H1 (cell line): ENCODE measurements around the gene SEMA3G. TPM values are rescaled to one million over a fixed set of nuclear protein-coding genes. Genes with fewer than 3 reads are reported as not detected.

Experiments used
- CTCF ChIA-PET: fragments of 300-600 bp; sonication (Branson Sonifier 250); formaldehyde crosslinking; loops from one replicate; lab custom pipeline; 2021; ENCODE audit not compliant: partially characterized antibody; lab: Charles Lee
- POLR2A ChIA-PET: fragments of 300-600 bp; sonication (Branson Sonifier 250); formaldehyde crosslinking; loops from one replicate; lab custom pipeline; 2021; ENCODE audit warnings: inconsistent platforms; ENCODE audit not compliant: partially characterized antibody; lab: Charles Lee
- DNase-seq, 2 experiments: peaks; one replicate each; pipeline versions ENCODE4 v3.0.0 to v3.0.0-alpha.2; 2010 to 2022; ENCODE audit warnings: low spot score in 2 of 2, low read depth in 1 of 2, mixed read lengths in 1 of 2
- FAIRE-seq: peaks from 2 replicates; lab custom pipeline; 2011; peaks lifted over from hg19 to GRCh38; lab: Jason Lieb, UNC
- H2AFZ ChIP-seq: 2 replicates; pipeline ENCODE4 v1.8.1; 2012; ENCODE audit warnings: low read length, inconsistent platforms
- H2AK5ac ChIP-seq: 2 replicates; pipeline ENCODE4 v1.6.1; 2013; ENCODE audit warnings: low read depth, low read length
- H2BK120ac ChIP-seq: replicated peaks from 2 replicates; pipeline ENCODE3; 2013; ENCODE audit warnings: low read depth, low read length, inconsistent platforms
- H2BK12ac ChIP-seq: 2 replicates; pipeline ENCODE4 v1.6.1; 2013; ENCODE audit warnings: low read depth, low read length
- H2BK15ac ChIP-seq: 2 replicates; pipeline ENCODE4 v1.6.1; 2013; ENCODE audit warnings: low read length
- H2BK20ac ChIP-seq: 2 replicates; pipeline ENCODE4 v1.6.1; 2013; ENCODE audit warnings: low read length
- H2BK5ac ChIP-seq: 2 replicates; pipeline ENCODE4 v1.6.1; 2013; ENCODE audit warnings: low read depth, low read length
- H3K14ac ChIP-seq: 2 replicates; pipeline ENCODE4 v1.6.1; 2013; ENCODE audit warnings: inconsistent platforms; ENCODE audit not compliant: insufficient read length
- H3K18ac ChIP-seq: 2 replicates; pipeline ENCODE4 v1.6.1; 2013; ENCODE audit warnings: low read length; ENCODE audit errors: extremely low read depth
- H3K23ac ChIP-seq: 2 replicates; pipeline ENCODE4 v1.6.1; 2013; ENCODE audit warnings: inconsistent platforms; ENCODE audit not compliant: insufficient read length
- H3K23me2 ChIP-seq: 2 replicates; pipeline ENCODE4 v1.6.1; 2013; ENCODE audit warnings: low read depth, low read length
- H3K27ac ChIP-seq: 2 replicates; pipeline ENCODE4 v1.6.1; 2011; ENCODE audit warnings: low read depth, low read length, inconsistent platforms
- H3K27me3 ChIP-seq, 4 experiments: replicated peaks in 1 of 4; 1 replicate in 1 of 4; 2 replicates in 3 of 4; pipeline versions ENCODE4 v1.6.1 to v1.8.1; 2011 to 2013; ENCODE audit warnings: low read length in 3 of 4, mild to moderate bottlenecking in 3 of 4, inconsistent platforms in 2 of 4, mixed read lengths in 2 of 4, moderate library complexity in 1 of 4; ENCODE audit not compliant: control insufficient read depth in 3 of 4, insufficient read depth in 3 of 4; ENCODE audit errors: extremely low read depth in 1 of 4
- H3K36me3 ChIP-seq, 4 experiments: 2 replicates each; pipeline versions ENCODE4 v1.6.1 to v1.8.1; 2011 to 2013; ENCODE audit warnings: mild to moderate bottlenecking in 4 of 4, low read length in 3 of 4, moderate library complexity in 2 of 4, control low read depth in 1 of 4, inconsistent platforms in 1 of 4; ENCODE audit not compliant: insufficient read depth in 4 of 4, control insufficient read depth in 2 of 4
- H3K4ac ChIP-seq: replicated peaks from 2 replicates; pipeline ENCODE3; 2013; ENCODE audit warnings: low read length, low read depth, mixed read lengths, inconsistent platforms; ENCODE audit not compliant: insufficient read length
- H3K4me1 ChIP-seq, 4 experiments: replicated peaks in 1 of 4; 1 replicate in 1 of 4; 2 replicates in 3 of 4; pipeline versions ENCODE4 v1.6.1 to v1.8.1; 2011 to 2013; ENCODE audit warnings: low read length in 3 of 4, inconsistent platforms in 2 of 4, mixed read lengths in 1 of 4; ENCODE audit not compliant: insufficient read depth in 4 of 4, control insufficient read depth in 3 of 4
- H3K4me2 ChIP-seq, 2 experiments: 2 replicates each; pipeline versions ENCODE4 v1.6.1 to v1.8.1; 2011 to 2013; ENCODE audit warnings: low read depth in 2 of 2, low read length in 2 of 2, control low read depth in 1 of 2, inconsistent platforms in 1 of 2, mild to moderate bottlenecking in 1 of 2; ENCODE audit not compliant: insufficient read depth in 1 of 2
- H3K4me3 ChIP-seq, 4 experiments: fragments of 200-600, 300-600 bp in 1 of 4; sonication (generic), shearing (Covaris generic), sonication (Bioruptor Twin) in 1 of 4; 2 replicates each; pipeline versions ENCODE4 v1.5.1 to v1.8.1; 2011 to 2016; ENCODE audit warnings: low read length in 4 of 4, low read depth in 3 of 4, control low read depth in 2 of 4, inconsistent platforms in 2 of 4, mild to moderate bottlenecking in 2 of 4, mixed read lengths in 1 of 4, moderate library complexity in 1 of 4; ENCODE audit not compliant: insufficient read depth in 2 of 4; ENCODE audit errors: extremely low read depth in 1 of 4
- H3K56ac ChIP-seq: replicated peaks from 2 replicates; pipeline ENCODE3; 2013; ENCODE audit warnings: low read depth, mild to moderate bottlenecking, mixed read lengths, low read length, inconsistent platforms; ENCODE audit not compliant: insufficient read length
- H3K79me1 ChIP-seq: 2 replicates; pipeline ENCODE4 v1.6.1; 2013; ENCODE audit warnings: low read depth, low read length, control low read depth
- H3K79me2 ChIP-seq, 2 experiments: 2 replicates each; pipeline versions ENCODE4 v1.6.1 to v1.8.1; 2012 to 2013; ENCODE audit warnings: low read length in 2 of 2, mild to moderate bottlenecking in 2 of 2, inconsistent platforms in 1 of 2; ENCODE audit not compliant: insufficient read depth in 2 of 2, control insufficient read depth in 1 of 2
- H3K9ac ChIP-seq, 4 experiments: replicated peaks in 1 of 4; 1 replicate in 1 of 4; 2 replicates in 3 of 4; pipeline versions ENCODE4 v1.6.1 to v1.8.1; 2011 to 2013; ENCODE audit warnings: low read depth in 3 of 4, low read length in 3 of 4, control low read depth in 2 of 4, mild to moderate bottlenecking in 2 of 4, moderate library complexity in 2 of 4, inconsistent platforms in 1 of 4; ENCODE audit errors: extremely low read depth in 1 of 4
- H3K9me3 ChIP-seq, 2 experiments: 2 replicates each; pipeline versions ENCODE4 v1.6.1 to v1.8.1; 2012 to 2013; ENCODE audit warnings: mild to moderate bottlenecking in 2 of 2, moderate library complexity in 2 of 2, control low read depth in 1 of 2, inconsistent platforms in 1 of 2, low read depth in 1 of 2, low read length in 1 of 2, mixed read lengths in 1 of 2; ENCODE audit not compliant: insufficient read depth in 2 of 2
- H4K20me1 ChIP-seq, 2 experiments: replicated peaks in 1 of 2; 2 replicates each; pipeline versions ENCODE3 to v1.8.1; 2011 to 2013; ENCODE audit warnings: inconsistent platforms in 2 of 2, low read length in 2 of 2, mild to moderate bottlenecking in 1 of 2; ENCODE audit not compliant: insufficient read depth in 2 of 2, control insufficient read depth in 1 of 2
- H4K5ac ChIP-seq: 2 replicates; pipeline ENCODE4 v1.6.1; 2013; ENCODE audit warnings: low read length, low read depth, mixed read lengths, inconsistent platforms; ENCODE audit not compliant: insufficient read length
- H4K8ac ChIP-seq: 2 replicates; pipeline ENCODE4 v1.8.0; 2013; ENCODE audit warnings: mild to moderate bottlenecking, moderate library complexity, low read length, inconsistent platforms; ENCODE audit not compliant: insufficient read depth; ENCODE audit errors: extremely low read depth
- H4K91ac ChIP-seq: replicated peaks from 2 replicates; pipeline ENCODE3; 2013; ENCODE audit warnings: low read length, mixed read lengths, inconsistent platforms; ENCODE audit not compliant: insufficient read length
- ASH2L ChIP-seq: fragments of 200-600, 300-600 bp; sonication (generic); IDR thresholded peaks from one replicate; pipeline ENCODE4 v1.7.1; 2017; ENCODE audit warnings: low read length
- EP300 ChIP-seq, 2 experiments: IDR thresholded peaks; 1 replicate in 1 of 2; 2 replicates in 1 of 2; pipeline ENCODE4 v1.6.1; 2011 to 2012; ENCODE audit warnings: low read depth in 2 of 2, low read length in 2 of 2, mild to moderate bottlenecking in 2 of 2, borderline replicate concordance in 1 of 2, inconsistent platforms in 1 of 2, moderate library complexity in 1 of 2
- GABPA ChIP-seq: IDR thresholded peaks from 2 replicates; pipeline ENCODE4 v1.6.1; 2011; ENCODE audit warnings: mild to moderate bottlenecking, low read length, moderate library complexity, borderline replicate concordance; ENCODE audit not compliant: insufficient read depth
- HDAC6 ChIP-seq: IDR thresholded peaks from one replicate; pipeline ENCODE4 v1.7.1; 2012; ENCODE audit warnings: low read depth, mild to moderate bottlenecking, inconsistent platforms, low read length, moderate library complexity
- KDM5A ChIP-seq: fragments of 200-600 bp; IDR thresholded peaks from 2 replicates; pipeline ENCODE4 v1.7.1; 2012; ENCODE audit warnings: mild to moderate bottlenecking, low read length, inconsistent platforms, mixed read lengths
- MAFK ChIP-seq: IDR thresholded peaks from 2 replicates; pipeline ENCODE4 v1.6.1; 2012; ENCODE audit warnings: low read depth, mild to moderate bottlenecking, improper control_type of control experiment, low read length
- TAF1 ChIP-seq: IDR thresholded peaks from 2 replicates; pipeline ENCODE4 v1.6.1; 2011; ENCODE audit warnings: mild to moderate bottlenecking, low read depth, low read length
- TEAD4 ChIP-seq: IDR thresholded peaks from 2 replicates; pipeline ENCODE4 v1.6.1; 2012; ENCODE audit warnings: low read depth, low read length, inconsistent platforms, mixed read lengths
- WGBS, 2 experiments: shearing (Covaris generic) in 1 of 2; methylation state at CpG; one replicate each; pipeline versions ENCODE4 v1.1.6 to v1.1.7; 2013 to 2015; ENCODE audit warnings: low lambda C conversion rate in 2 of 2, mixed read lengths in 2 of 2, inconsistent platforms in 1 of 2, low coverage in 1 of 2, missing lambda C conversion rate in 1 of 2; ENCODE audit not compliant: insufficient replicate concordance in 2 of 2, insufficient coverage in 1 of 2, insufficient read length in 1 of 2; ENCODE audit errors: extremely low coverage in 1 of 2, missing lambda C conversion rate in 1 of 2; 5-methylcytosine and 5-hydroxymethylcytosine counted together
- polyA plus RNA-seq, 7 experiments: library from polyadenylated mRNA; depleted of rRNA in 3 of 7; stranded (reverse) in 5 of 7; unstranded in 2 of 7; fragments of >200 nt in 5 of 7; fragments of 200-250 nt in 2 of 7; gene quantifications; 1 replicate in 5 of 7; 2 replicates in 1 of 7; 4 replicates in 1 of 7; pipeline versions ENCODE4 v1.2.1 to v1.2.3, GENCODE V29; 2011 to 2013; ENCODE audit warnings: missing spikeins in 2 of 7, mixed read lengths in 2 of 7
- total RNA-seq: library from RNA; stranded (reverse); fragmentation: NEBNext Ultra II Directional; extraction: Animal tissue kit (Norgen Biotek cat#: 25700); gene quantifications from 2 replicates; pipeline ENCODE4 v1.2.1, GENCODE V29; 2021
- TF ChIP-seq, protein P1 (sequence below): IDR thresholded peaks from 2 replicates; pipeline ENCODE4 v1.6.1; 2011; ENCODE audit warnings: low read length, improper control_type of control experiment

The SEMA3G gene
- total and polyA plus RNA-seq, 2 of the 8 experiments (the other 6 are each of a cell fraction or from before 2014, with no cell fraction given): 0.95 to 1.5 TPM

DNA sequence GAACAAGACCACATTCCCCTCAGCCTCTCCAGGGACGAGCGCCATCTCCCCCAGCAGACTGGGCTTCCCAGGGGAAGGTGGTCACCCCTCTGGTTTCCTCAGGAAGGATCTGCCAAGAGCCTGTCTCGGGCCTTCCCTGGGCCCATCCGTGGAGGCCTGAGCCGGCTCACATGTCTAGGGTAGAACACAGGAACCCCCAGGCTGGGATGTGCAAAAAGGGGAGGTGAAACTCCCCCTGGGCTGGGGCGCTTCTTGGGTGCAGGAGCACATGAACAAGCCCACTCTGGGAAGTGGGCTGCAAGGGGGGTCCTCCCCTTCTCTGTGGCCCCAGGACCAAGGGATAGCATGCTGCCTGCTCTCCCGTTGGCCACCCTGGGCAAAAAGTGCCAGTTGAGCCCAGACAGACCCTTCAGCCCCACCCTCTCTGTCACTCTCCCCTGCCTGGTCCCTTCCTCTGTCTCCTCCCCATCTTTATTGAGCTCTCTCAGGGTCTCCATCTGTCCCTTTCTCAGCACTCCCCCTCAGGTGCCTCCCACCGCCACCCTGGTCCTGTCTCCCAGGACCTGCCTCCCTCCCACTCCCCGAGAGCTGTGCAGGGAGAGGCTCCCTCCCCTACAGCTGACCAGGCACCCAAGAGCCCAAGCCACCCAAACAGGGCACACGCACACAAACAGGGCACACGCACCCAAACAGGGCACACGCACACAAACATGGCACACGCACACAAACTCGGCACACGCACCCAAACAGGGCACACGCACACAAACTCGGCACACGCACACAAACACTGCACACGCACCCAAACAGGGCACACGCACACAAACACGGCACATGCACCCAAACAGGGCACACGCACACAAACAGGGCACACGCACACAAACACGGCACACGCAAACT lies 864 bp downstream of the SEMA3G start:
- H2BK15ac ChIP-seq: peak overlapping the region; percentile 99; the same call in 1 of the 2 replicates
- H2BK20ac ChIP-seq: no peak overlapping the region
- H2BK5ac ChIP-seq: peak overlapping the region; percentile 87; the same call in 1 of the 2 replicates
- no peak overlapping the region for H3K56ac ChIP-seq
- peak overlapping the region; percentile 5 for H4K91ac ChIP-seq
- no peak overlapping the region for H3K18ac ChIP-seq
- H2AFZ ChIP-seq: no peak overlapping the region
- H3K4me3 ChIP-seq: peak overlapping the region in 1 of 4 experiments; percentile 38; a peak in 1 of 8 replicates
- H2BK12ac ChIP-seq: peak overlapping the region; percentile 96; the same call in 1 of the 2 replicates
- ChIA-PET POLR2A (interaction anchor here (0.5 to 12.3 kb wide), 6 partner anchors 9 to 156 kb away, joined by 3 to 112 read pairs (median 6); partner anchors contain the start of genes GLYCTK, TNNC1 and UQCC5), CTCF (interaction anchor here (1.0 to 12.8 kb wide), 7 partner anchors 9 to 232 kb away, joined by 3 to 109 read pairs (median 13); partner anchors contain the start of gene TNNC1)
- H3K36me3 ChIP-seq: no peaks in the 10 kb centered on the region
- no peaks in the 10 kb centered on the region for H4K20me1 ChIP-seq
- FAIRE-seq: no peak
- no peaks in the 10 kb centered on the region for H3K9me3 ChIP-seq
- H3K27ac ChIP-seq: no peak overlapping the region
- no peak for DNase-seq
- 0 out of 7 replicates have a peak, but pooled peaks cover 0 to 2% (median 0%) of the 10 kb centered on the region in 4 experiments for H3K27me3 ChIP-seq
- no peaks in the 10 kb centered on the region for H3K79me2 ChIP-seq
- 0 out of 7 replicates have a peak overlapping the region, but pooled peaks of 1 of the 4 experiments have one; percentile 11 for H3K9ac ChIP-seq
- H3K14ac ChIP-seq: no peak overlapping the region
- H3K4me1 ChIP-seq: peaks cover 0 to 10% (median 4%) of the 10 kb centered on the region in 4 experiments; a peak in 4 of 7 replicates
- H2BK120ac ChIP-seq: no peak overlapping the region
- H3K79me1 ChIP-seq: peaks cover 3% of the 10 kb centered on the region; the same call in 1 of the 2 replicates
- peaks cover 4% of the 10 kb centered on the region; the same call in 1 of the 2 replicates for H3K23me2 ChIP-seq
- no peak overlapping the region for H3K23ac ChIP-seq
- peak overlapping the region; percentile 9; the same call in 1 of the 2 replicates for H4K8ac ChIP-seq
- H3K4ac ChIP-seq: no peak overlapping the region
- H3K4me2 ChIP-seq: peak overlapping the region; percentile 40 to 59; a peak in 2 of 4 replicates
- 89% methylated on average over 23 of the region's 25 CpGs; no CpG with 5 or more reads in 1 of the 2 experiments for WGBS, 2 experiments
- peak overlapping the region; percentile 98 for H2AK5ac ChIP-seq
- H4K5ac ChIP-seq: no peak overlapping the region
- TF ChIP-seq ASH2L: no peak
- no peak for TF ChIP-seq MAFK
- no peak for TF ChIP-seq TEAD4
- TF ChIP-seq EP300 (IDR thresholded peaks at IDR 0.05; ENCODE audit: borderline replicate concordance in 1 of 2, low read depth in 2 of 2, low read length in 2 of 2): no peak
- TF ChIP-seq KDM5A: no peak
- TF ChIP-seq, protein P1, sequence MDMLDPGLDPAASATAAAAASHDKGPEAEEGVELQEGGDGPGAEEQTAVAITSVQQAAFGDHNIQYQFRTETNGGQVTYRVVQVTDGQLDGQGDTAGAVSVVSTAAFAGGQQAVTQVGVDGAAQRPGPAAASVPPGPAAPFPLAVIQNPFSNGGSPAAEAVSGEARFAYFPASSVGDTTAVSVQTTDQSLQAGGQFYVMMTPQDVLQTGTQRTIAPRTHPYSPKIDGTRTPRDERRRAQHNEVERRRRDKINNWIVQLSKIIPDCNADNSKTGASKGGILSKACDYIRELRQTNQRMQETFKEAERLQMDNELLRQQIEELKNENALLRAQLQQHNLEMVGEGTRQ: no peak
- no peak for TF ChIP-seq TAF1
- TF ChIP-seq HDAC6: no peak
- TF ChIP-seq GABPA: no peak
